ENCODE measurements around the gene NAA38. TPM values are rescaled to one million over a fixed set of nuclear protein-coding genes. Genes with fewer than 3 reads are reported as not detected.

The NAA38 gene
- total RNA-seq, 1 experiment from 2014 or later, result 200 TPM

DNA sequence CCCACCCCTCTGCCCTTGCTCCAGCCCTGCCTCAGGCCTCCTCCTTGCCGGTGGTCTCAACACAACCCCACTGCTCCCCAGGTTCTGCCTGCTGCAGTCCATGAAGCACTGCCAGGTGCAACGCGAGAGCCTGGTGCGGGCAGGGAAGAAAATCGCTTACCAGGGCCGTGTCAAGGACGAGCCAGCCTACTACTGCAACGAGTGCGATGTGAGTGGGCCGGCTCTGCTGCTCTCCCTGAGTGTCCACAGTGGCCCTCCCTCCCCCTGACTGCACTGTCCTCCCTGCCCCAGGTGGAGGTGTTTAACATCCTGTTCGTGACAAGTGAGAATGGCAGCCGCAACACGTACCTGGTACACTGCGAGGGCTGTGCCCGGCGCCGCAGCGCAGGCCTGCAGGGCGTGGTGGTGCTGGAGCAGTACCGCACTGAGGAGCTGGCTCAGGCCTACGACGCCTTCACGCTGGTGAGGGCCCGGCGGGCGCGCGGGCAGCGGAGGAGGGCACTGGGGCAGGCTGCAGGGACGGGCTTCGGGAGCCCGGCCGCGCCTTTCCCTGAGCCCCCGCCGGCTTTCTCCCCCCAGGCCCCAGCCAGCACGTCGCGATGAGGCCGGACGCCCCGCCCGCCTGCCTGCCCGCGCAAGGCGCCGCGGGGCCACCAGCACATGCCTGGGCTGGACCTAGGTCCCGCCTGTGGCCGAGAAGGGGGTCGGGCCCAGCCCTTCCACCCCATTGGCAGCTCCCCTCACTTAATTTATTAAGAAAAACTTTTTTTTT, 4.3 kb downstream of the NAA38 start:
- DNase-seq (ENCODE audit: low spot score), result no peak

DNA sequence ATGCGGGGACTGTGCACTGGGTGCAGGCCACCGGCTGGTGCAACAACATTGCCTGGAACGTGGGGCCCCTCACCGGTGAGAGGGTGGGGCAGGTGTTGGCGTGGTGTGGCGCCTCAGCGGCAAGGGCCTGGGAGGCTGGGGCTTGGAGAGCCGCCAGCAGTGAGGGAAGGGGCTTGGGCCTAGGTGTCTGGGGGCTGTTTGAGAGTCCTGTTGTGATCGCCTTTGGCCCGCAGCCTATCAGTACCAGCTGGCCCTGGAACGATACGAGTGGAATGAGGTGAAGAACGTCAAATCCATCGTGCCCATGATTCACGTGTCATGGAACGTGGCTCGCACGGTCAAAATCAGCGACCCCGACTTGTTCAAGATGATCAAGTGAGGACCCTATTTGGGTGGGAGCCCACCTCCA, 5.1 kb downstream of the NAA38 start:
- no peak for DNase-seq (ENCODE audit: low spot score)

DNA sequence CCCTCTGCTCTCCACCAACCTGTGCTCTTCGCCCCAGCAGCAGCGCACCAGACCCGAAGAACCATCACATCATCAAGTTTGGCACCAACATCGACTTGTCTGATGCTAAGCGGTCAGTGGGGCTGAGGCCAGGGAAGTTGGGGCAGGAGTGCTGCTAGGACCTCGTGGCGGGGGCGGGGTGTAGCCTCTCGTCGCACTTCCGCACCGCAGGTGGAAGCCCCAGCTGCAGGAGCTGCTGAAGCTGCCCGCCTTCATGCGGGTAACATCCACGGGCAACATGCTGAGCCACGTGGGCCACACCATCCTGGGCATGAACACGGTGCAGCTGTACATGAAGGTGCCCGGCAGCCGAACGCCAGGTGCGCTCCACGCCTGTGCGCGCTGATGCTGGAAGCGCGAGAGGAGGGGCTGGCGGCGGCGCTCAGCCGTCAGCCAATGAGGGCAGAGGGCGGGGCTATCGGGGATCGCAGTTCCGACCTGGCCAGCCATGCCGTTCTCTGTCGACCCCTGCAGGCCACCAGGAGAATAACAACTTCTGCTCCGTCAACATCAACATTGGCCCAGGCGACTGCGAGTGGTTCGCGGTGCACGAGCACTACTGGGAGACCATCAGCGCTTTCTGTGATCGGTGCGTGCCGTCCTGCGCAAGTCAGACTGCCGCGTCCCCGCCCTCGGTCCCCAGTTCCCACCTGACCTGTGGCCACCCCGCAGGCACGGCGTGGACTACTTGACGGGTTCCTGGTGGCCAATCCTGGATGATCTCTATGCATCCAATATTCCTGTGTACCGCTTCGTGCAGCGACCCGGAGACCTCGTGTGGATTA, 5.7 kb downstream of the NAA38 start:
- DNase-seq (ENCODE audit: low spot score), result peak; percentile 62

DNA sequence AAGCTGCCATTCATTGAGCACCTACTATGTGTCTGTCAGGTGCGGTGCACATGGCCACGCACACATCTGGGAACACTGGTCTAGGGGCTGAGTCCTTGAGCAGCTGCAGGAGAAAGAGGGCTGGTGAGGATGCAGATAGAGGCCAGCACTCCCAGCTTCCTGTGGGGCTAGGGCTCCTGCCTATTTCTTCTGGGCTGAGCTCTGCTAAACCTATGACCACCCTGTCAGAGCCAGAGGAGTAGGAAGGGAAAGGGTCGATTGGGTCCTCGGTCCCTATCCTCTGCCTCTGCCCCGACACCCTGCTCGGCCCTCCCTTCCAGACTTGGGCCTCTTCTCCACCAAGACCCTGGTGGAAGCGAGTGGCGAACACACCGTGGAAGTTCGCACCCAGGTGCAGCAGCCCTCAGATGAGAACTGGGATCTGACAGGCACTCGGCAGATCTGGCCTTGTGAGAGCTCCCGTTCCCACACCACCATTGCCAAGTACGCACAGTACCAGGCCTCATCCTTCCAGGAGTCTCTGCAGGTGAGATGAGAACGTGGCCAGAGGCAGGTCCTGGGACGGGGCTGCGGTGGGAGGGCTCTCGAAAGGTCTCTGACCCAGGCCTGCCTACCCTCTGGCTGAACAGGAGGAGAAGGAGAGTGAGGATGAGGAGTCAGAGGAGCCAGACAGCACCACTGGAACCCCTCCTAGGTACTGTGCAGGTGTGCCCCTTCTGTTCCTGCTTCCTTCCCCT, 6.5 kb downstream of the NAA38 start:
- no peak for DNase-seq (ENCODE audit: low spot score)

DNA sequence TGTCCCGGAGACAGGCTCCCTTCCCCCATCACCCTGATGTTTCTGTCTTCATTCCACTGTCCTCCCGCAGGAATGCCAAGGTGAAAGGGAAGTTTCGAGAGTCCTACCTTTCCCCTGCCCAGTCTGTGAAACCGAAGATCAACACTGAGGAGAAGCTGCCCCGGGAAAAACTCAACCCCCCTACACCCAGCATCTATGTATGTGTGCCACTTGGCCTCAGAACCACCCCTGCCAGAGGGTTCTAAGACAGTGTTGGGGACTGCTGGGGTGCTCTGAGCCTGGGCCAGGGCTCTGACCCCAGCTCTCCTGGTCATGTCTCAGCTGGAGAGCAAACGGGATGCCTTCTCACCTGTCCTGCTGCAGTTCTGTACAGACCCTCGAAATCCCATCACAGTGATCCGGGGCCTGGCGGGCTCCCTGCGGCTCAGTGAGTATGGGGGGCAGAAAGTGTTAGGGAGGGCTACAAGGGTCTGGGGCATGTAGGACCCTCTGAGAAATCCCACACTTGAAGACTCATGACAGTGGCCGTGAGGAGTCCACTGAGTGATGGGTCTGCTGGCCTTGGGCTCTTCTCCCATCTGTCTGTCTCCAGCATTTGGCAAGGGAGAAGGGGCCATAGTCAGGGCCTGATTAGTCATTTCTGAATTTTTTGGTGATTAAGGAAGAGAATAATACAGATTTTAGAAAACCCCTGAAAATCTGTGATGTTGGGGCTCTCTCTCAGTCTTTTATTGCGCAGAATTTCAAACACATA, 7.4 kb downstream of the NAA38 start:
- no peak for DNase-seq (ENCODE audit: low spot score)

DNA sequence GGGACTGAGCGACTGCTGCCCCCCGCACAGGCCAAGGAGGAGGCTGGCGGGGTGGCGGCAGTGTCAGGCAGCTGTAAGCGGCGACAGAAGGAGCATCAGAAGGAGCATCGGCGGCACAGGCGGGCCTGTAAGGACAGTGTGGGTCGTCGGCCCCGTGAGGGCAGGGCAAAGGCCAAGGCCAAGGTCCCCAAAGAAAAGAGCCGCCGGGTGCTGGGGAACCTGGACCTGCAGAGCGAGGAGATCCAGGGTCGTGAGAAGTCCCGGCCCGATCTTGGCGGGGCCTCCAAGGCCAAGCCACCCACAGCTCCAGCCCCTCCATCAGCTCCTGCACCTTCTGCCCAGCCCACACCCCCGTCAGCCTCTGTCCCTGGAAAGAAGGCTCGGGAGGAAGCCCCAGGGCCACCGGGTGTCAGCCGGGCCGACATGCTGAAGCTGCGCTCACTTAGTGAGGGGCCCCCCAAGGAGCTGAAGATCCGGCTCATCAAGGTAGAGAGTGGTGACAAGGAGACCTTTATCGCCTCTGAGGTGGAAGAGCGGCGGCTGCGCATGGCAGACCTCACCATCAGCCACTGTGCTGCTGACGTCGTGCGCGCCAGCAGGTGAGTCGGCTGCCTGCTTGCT, 8.1 kb downstream of the NAA38 start:
- no peak for DNase-seq (ENCODE audit: low spot score)

DNA sequence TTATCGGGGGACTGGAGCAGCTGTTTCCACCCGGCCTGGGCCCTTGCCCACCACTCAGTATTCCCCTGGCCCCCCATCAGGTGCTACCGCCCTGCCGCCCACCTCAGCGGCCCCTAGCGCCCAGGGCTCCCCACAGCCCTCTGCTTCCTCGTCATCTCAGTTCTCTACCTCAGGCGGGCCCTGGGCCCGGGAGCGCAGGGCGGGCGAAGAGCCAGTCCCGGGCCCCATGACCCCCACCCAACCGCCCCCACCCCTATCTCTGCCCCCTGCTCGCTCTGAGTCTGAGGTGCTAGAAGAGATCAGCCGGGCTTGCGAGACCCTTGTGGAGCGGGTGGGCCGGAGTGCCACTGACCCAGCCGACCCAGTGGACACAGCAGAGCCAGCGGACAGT, 8.6 kb downstream of the NAA38 start:
- no peak for DNase-seq (ENCODE audit: low spot score)

DNA sequence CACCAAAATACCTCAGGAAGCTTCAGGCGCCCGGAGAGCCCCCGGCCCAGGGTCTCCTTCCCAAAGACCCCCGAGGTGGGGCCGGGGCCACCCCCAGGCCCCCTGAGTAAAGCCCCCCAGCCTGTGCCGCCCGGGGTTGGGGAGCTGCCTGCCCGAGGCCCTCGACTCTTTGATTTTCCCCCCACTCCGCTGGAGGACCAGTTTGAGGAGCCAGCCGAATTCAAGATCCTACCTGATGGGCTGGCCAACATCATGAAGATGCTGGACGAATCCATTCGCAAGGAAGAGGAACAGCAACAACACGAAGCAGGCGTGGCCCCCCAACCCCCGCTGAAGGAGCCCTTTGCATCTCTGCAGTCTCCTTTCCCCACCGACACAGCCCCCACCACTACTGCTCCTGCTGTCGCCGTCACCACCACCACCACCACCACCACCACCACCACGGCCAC, 9.2 kb downstream of the NAA38 start:
- DNase-seq (ENCODE audit: low spot score), result no peak

DNA sequence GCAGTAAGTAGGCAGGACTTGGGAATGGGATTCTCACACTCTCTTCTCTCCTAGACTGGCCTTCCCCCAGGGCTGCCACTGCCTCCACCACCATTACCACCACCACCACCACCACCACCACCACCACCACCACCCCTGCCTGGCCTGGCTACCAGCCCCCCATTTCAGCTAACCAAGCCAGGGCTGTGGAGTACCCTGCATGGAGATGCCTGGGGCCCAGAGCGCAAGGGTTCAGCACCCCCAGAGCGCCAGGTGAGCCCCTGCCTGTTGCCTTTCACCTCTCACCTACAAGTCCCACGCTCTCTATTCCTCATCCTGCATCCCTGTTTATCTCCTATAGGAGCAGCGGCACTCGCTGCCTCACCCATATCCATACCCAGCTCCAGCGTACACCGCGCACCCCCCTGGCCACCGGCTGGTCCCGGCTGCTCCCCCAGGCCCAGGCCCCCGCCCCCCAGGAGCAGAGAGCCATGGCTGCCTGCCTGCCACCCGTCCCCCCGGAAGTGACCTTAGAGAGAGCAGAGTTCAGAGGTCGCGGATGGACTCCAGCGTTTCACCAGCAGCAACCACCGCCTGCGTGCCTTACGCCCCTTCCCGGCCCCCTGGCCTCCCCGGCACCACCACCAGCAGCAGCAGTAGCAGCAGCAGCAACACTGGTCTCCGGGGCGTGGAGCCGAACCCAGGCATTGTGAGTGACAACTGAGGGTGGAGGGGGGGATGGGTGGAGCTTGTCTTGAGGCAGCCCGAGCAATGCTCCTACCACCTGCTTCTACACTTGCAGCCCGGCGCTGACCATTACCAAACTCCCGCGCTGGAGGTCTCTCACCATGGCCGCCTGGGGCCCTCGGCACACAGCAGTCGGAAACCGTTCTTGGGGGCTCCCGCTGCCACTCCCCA, 10.3 kb downstream of the NAA38 start:
- no peak for DNase-seq (ENCODE audit: low spot score)

DNA sequence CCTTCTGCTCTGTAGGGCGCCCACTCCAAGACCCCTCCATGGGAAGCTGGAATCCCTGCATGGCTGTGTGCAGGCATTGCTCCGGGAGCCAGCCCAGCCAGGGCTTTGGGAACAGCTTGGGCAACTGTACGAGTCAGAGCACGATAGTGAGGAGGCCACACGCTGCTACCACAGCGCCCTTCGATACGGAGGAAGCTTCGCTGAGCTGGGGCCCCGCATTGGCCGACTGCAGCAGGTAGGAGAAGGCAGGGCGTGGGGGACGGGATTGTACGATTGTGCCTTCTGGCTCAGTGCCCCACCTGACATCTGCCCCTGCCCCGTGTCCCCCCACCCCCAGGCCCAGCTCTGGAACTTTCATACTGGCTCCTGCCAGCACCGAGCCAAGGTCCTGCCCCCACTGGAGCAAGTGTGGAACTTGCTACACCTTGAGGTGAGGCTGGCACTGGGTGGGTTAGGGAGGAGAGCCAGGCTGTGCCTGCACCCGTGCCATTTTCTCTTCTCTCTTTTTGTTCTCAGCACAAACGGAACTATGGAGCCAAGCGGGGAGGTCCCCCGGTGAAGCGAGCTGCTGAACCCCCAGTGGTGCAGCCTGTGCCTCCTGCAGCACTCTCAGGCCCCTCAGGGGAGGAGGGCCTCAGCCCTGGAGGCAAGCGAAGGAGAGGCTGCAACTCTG, 11.2 kb downstream of the NAA38 start:
- DNase-seq (ENCODE audit: low spot score), result no peak

DNA sequence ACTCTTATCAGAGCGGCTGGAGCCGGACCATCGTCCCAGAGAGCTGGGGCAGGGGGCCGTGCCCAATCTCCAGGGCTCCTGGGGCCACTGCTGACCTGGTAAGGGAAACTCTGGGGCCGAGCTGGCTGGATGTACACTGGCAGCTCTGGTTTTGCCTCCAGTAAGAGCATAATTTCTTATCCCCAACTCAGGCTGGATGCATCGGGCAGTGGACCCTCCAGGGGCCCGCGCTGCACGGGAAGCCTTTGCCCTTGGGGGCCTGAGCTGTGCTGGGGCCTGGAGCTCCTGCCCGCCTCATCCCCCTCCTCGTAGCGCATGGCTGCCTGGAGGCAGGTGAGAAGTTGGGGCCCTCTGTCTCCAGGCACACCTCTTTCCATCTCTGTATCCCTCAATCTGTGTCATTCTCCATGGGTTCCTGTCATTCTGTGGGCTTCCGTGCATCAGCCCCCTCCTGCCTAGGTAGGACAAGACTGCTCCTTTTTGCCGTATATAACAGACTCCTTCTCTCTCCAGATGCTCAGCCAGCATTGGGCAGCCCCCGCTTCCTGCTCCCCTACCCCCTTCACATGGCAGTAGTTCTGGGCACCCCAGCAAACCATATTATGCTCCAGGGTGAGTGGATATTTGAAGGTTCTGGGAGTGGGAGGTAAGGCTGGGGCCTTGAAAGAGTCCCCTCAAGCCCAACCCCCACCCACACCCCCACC, 11.8 kb downstream of the NAA38 start:
- DNase-seq (ENCODE audit: low spot score), result no peak

DNA sequence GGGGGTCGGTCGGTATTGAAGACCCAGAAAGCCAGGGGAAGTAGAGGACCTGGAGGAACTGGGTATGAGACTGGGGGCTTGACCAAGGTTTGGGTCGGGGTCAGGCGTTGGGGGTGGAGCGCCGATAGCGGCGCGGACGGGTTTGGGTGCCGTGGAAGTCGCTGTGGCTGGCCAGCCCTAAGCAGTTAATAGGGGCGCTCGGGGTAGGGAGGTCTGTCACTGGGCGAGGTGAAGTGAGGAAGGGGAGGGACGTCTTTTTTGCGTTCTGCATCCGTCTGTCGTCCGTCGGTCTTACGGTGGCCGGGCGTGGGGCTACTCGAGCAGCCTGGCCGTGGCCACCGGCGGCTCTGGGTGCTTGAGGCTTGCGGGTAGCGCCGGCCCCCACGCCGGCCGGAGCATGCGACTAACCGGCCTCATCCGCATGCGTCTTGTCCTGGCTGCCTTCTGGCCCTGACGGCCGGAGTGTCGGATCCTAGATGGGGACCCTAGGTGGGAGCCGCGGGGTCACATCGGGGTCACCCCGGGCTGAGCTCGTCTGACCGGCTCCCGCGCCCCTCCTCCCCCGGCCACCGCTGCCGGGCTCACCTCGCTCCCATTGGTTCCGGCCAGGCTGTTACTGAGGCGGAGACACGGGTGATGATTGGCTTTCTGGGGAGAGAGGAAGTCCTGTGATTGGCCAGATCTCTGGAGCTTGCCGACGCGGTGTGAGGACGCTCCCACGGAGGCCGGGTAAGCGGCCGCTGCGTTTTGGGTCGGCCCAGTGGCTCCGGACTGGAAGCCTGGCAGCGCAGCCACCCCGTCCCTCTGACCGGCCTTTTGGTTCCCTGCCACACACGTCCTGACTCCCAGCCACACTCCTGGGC, 12.8 kb downstream of the NAA38 start:
- peak; percentile 93 for DNase-seq (ENCODE audit: low spot score)

DNA sequence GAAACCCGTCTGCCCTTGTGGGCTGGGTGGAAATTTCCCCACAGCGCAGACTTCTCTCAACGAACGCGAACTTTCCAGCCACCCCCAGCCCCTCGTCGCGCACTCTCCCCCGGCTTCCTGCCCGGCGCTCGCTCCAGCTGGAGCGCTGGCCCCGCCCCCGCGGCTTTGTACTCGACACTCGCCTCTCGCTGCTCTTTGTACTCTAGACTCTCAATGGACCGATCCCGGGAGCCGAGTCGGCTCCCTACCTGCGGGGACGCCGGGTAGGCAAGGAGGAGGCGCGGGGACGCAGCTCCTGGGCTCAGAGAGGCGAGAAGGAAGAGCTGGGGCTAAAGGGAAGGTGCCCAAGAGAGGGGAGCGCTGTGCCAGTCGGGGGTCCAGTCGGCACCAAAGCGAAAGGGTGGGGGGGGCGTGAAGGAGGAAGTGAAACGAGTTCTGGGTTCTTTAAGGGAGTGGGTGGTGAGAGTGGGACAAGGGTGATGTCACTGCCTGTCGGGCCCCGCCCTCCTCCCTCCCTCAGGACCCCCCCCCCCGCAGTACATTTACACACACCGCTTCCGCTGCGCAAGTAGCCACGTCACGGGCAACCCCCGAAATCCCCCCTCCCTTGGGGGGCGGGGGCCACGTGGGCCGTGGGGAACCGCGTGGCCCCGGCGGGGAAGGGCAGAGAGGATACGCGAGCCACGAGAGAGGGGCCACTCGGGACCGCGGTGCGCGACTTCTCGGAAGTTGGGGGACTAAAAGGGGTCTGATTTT, 13.6 kb downstream of the NAA38 start:
- DNase-seq (ENCODE audit: low spot score), result peak; percentile 87

DNA sequence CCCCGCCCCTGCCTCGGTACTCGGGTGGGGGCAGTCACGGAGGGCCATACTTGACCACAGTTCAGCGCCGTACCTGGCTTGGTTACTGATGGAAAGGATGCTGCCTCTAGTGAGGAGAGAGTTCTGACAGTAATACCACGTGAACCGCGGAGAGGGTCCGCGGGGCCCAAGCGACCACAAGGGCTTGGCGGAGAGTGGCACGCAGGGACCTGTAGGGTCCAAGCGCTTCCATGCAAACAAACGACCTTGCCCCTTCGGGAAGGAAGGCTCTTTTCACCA, 14.2 kb downstream of the NAA38 start:
- DNase-seq (ENCODE audit: low spot score), result peak; percentile 14

DNA sequence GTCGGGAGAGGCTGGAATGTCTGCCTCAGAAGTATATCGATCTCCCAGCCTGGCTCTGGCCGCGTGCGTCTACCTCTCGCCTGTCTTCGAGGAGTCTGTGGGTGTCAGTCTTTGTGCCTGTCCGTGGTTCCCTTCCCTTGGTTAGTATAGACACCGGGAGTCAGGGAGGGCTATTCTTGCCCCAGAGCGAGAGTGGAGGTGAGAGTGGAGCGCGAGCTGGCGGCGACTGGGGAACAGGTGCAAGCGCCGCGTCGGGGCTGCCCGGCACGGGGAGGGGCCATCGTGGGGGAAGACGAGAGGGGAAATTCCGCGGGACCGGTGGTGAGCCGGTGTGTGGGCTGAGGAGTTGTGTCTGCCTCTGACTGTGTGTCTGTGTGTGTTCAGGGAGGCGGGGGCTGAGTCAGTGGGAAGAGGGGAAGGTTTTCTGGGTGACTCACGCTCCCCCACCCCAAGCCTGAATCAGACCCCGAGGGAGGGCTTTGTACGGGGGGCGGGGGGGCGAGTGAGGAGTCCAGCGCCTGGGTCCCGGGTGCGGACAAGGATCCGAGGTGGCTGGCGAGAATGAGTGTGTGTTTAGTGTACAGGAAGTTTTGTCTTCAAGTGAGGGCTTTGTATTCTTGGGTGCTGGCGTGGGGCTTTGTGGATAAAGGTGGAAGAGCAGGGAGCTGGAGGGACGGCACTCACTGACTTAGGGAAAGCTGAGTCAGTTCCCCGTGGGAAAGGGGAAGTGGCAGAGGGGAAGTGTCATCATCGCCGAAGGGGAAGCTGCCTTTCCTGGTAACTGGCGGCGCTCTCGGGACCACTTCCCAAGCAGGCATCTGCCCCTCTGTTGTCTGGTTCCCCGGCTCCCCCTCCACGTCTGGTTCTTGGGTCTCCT, 14.7 kb downstream of the NAA38 start:
- DNase-seq (ENCODE audit: low spot score), result peak; percentile 92

DNA sequence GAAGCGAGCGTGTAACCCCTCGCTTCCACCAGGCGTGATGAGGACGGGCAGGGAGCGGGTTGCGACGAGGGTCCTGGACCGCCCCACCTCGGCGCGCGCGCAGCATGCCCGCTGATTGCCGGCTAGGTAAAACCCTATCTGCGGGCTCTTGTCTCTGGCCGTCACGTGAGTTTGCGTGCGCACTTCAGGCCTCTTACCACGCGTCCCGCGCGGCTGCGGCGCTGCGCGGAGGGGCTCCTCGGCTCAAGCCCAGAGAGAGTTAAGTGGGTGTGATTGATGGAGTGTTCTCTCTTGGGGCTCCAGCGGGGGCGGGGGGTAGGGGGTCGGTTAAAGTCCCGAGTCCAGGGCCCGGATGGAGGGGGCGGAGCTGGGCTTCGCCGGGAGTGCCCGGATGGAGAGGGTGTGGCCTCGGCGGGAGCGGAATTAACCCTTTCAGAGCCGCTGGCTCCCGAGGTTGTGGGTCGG, 15.4 kb downstream of the NAA38 start:
- DNase-seq (ENCODE audit: low spot score), result peak; percentile 82

Data from A172 (cell line).